Neural progenitor cell (in vitro differentiated cells): Measurements from ENCODE around the gene RPL39. TPM values are rescaled to one million over a fixed set of nuclear protein-coding genes. Genes with fewer than 3 reads are reported as not detected.
"Not testable (repeated sequence)": the region's sequence is repeated elsewhere in the genome, so short reads cannot be mapped to it uniquely, and the experiment has no call there.

Source experiments
- DNase-seq: peaks from one replicate; pipeline ENCODE4 v3.0.0-alpha.2; 2016; ENCODE audit warnings: low spot score
- H2AFZ ChIP-seq: fragments of 200-600 bp; sonication (generic); replicated peaks from 2 replicates; pipeline ENCODE4 v1.6.1; 2016; ENCODE audit warnings: antibody characterized with exemption
- H3F3A ChIP-seq: fragments of 200-600 bp; sonication (generic); 2 replicates; pipeline ENCODE4 v1.6.1; 2016; ENCODE audit warnings: antibody characterized with exemption, low read depth
- H3K27ac ChIP-seq: fragments of 200-600 bp; sonication (generic); 2 replicates; pipeline ENCODE4 v1.5.1; 2016; ENCODE audit warnings: mild to moderate bottlenecking
- H3K27me3 ChIP-seq: fragments of 200-600 bp; sonication (generic); 2 replicates; pipeline ENCODE4 v1.6.1; 2016; ENCODE audit warnings: mild to moderate bottlenecking, moderate library complexity
- H3K36me3 ChIP-seq: fragments of 200-600 bp; sonication (generic); 2 replicates; pipeline ENCODE4 v1.5.1; 2016
- H3K4me1 ChIP-seq: fragments of 200-600 bp; sonication (generic); 2 replicates; pipeline ENCODE4 v1.6.1; 2016; ENCODE audit warnings: mixed run types
- H3K4me2 ChIP-seq: fragments of 200-600 bp; sonication (generic); 2 replicates; pipeline ENCODE4 v1.6.1; 2016
- H3K4me3 ChIP-seq: fragments of 200-600 bp; sonication (generic); 2 replicates; pipeline ENCODE4 v1.5.1; 2016
- H3K79me2 ChIP-seq: fragments of 200-600 bp; sonication (generic); 2 replicates; pipeline ENCODE4 v1.6.1; 2016; ENCODE audit warnings: low read depth
- H3K9ac ChIP-seq: fragments of 200-600 bp; sonication (generic); 2 replicates; pipeline ENCODE4 v1.6.1; 2016
- H3K9me3 ChIP-seq: fragments of 200-600 bp; sonication (generic); 2 replicates; pipeline ENCODE4 v1.5.1; 2016; ENCODE audit warnings: low read depth
- H4K20me1 ChIP-seq: fragments of 200-600 bp; sonication (generic); 2 replicates; pipeline ENCODE4 v1.6.1; 2016; ENCODE audit warnings: low read depth
- H3K27ac Mint-ChIP-seq: 3 replicates; pipeline ENCODE4 v1.8.0; 2021; ENCODE audit warnings: mixed read lengths
- H3K27me3 Mint-ChIP-seq: 2 replicates; pipeline ENCODE4 v1.8.0; 2022; ENCODE audit warnings: low read depth, mild to moderate bottlenecking, inconsistent platforms, moderate library complexity, mixed read lengths; ENCODE audit not compliant: insufficient read depth
- H3K36me3 Mint-ChIP-seq: 3 replicates; pipeline ENCODE4 v1.8.0; 2021; ENCODE audit warnings: mixed read lengths
- H3K4me1 Mint-ChIP-seq: 3 replicates; pipeline ENCODE4 v1.8.0; 2021; ENCODE audit warnings: mixed read lengths
- H3K4me3 Mint-ChIP-seq: 3 replicates; pipeline ENCODE4 v1.8.0; 2021; ENCODE audit warnings: mild to moderate bottlenecking, moderate library complexity, mixed read lengths
- H3K9me3 Mint-ChIP-seq: 3 replicates; pipeline ENCODE4 v1.8.0; 2020; ENCODE audit warnings: mixed read lengths
- EZH2 ChIP-seq: fragments of 200-600 bp; sonication (generic); IDR thresholded peaks from 2 replicates; pipeline ENCODE4 v1.6.1; 2017; ENCODE audit warnings: antibody characterized with exemption, mild to moderate bottlenecking, moderate library complexity
- EZH2phosphoT487 ChIP-seq: fragments of 200-600 bp; sonication (generic); IDR thresholded peaks from 2 replicates; pipeline ENCODE4 v1.6.1; 2017; ENCODE audit warnings: antibody characterized with exemption
- total RNA-seq: library from RNA; depleted of rRNA; stranded (reverse); fragments of >200 nt; gene quantifications from 2 replicates; pipeline ENCODE4 v1.2.3, GENCODE V29; 2015; ENCODE audit warnings: low replicate concordance
- TF ChIP-seq, protein P1 (sequence below): fragments of 200-600 bp; sonication (generic); IDR thresholded peaks from 2 replicates; pipeline ENCODE4 v1.5.1; 2017; ENCODE audit warnings: antibody characterized with exemption, mild to moderate bottlenecking

RPL39 gene
- total RNA-seq, 1 donor from 2014 or later, result 10,337 TPM

DNA sequence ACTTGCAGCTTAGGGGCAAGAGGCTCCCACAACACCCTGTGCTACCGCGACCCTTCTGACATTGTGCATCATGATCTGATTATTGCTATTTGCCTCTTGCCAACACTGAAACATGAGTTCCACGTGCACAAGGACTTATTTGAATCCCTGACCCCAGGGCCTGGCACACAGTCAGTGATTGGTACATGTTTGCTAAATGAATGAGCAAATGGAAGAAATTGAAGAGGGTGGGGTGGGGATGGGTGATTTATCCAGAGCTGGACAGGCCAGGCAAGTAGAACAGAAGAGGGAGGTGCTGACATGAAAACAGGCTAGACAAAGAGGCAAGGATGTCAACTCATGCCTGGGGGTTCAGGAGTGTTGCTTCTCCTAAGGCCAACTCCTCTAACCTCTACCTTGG is 24.9 kb upstream of the RPL39 start:
- Histone ChIP-seq H3K27ac (no peak overlapping the region), H2AFZ (no peak overlapping the region), H3K27me3 (no peaks in the 10 kb centered on the region), H3K9ac (no peak overlapping the region), H3K4me2 (no peak overlapping the region), H3K9me3 (no peaks in the 10 kb centered on the region), H3F3A (no peaks in the 10 kb centered on the region), H3K4me1 (no peaks in the 10 kb centered on the region), H4K20me1 (no peaks in the 10 kb centered on the region), H3K36me3 (no peaks in the 10 kb centered on the region), H3K4me3 (no peak overlapping the region), H3K79me2 (no peaks in the 10 kb centered on the region)
- H3K27ac Mint-ChIP-seq, result no peak overlapping the region
- H3K4me3 Mint-ChIP-seq, result no peak overlapping the region
- peaks cover 18% of the 10 kb centered on the region for H3K9me3 Mint-ChIP-seq
- H3K27me3 Mint-ChIP-seq, result peaks cover 3% of the 10 kb centered on the region
- DNase-seq, result no peak
- H3K4me1 Mint-ChIP-seq, result no peaks in the 10 kb centered on the region
- no peaks in the 10 kb centered on the region for H3K36me3 Mint-ChIP-seq
- TF ChIP-seq, protein P1, sequence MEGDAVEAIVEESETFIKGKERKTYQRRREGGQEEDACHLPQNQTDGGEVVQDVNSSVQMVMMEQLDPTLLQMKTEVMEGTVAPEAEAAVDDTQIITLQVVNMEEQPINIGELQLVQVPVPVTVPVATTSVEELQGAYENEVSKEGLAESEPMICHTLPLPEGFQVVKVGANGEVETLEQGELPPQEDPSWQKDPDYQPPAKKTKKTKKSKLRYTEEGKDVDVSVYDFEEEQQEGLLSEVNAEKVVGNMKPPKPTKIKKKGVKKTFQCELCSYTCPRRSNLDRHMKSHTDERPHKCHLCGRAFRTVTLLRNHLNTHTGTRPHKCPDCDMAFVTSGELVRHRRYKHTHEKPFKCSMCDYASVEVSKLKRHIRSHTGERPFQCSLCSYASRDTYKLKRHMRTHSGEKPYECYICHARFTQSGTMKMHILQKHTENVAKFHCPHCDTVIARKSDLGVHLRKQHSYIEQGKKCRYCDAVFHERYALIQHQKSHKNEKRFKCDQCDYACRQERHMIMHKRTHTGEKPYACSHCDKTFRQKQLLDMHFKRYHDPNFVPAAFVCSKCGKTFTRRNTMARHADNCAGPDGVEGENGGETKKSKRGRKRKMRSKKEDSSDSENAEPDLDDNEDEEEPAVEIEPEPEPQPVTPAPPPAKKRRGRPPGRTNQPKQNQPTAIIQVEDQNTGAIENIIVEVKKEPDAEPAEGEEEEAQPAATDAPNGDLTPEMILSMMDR, result no peak
- TF ChIP-seq EZH2phosphoT487 (no peak), EZH2 (no peak)

DNA sequence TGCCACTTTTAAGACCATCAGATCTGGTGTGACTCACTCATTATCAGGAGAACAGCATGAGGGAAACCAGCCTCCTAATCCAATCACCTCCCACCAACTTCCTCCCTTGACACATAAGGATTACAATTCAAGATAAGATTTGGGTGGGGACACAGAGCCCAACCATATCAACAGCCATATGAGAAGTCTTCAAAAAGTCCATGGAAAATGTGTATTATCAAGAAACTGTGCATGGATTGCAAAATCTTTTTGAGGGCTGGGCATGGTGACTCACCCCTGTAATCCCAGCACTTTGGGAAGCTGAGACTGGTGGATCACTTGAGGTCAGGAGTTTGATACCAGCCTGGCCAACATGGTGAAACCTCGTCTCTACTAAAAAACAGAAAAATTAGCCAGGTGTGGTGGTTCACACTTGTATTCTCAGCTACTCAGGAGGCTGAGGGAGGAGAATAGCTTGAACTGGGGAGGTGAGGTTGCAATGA is 17.8 kb upstream of the RPL39 start:
- H3K4me2 ChIP-seq, result no peak overlapping the region
- no peaks in the 10 kb centered on the region for H3K79me2 ChIP-seq
- no peaks in the 10 kb centered on the region for H3K27me3 ChIP-seq
- Mint-ChIP-seq H3K9me3 (peaks cover 19% of the 10 kb centered on the region), H3K27me3 (no peaks in the 10 kb centered on the region), H3K27ac (no peak overlapping the region), H3K4me1 (no peaks in the 10 kb centered on the region), H3K4me3 (no peak overlapping the region), H3K36me3 (peaks cover 2% of the 10 kb centered on the region)
- no peak overlapping the region for H3K27ac ChIP-seq
- no peaks in the 10 kb centered on the region for H3F3A ChIP-seq
- H3K36me3 ChIP-seq, result no peaks in the 10 kb centered on the region
- TF ChIP-seq EZH2phosphoT487 (no peak), EZH2 (no peak)
- TF ChIP-seq, protein P1, result no peak
- H2AFZ ChIP-seq, result no peak overlapping the region
- H3K4me1 ChIP-seq, result no peaks in the 10 kb centered on the region
- H3K9me3 ChIP-seq, result no peaks in the 10 kb centered on the region
- no peak overlapping the region for H3K4me3 ChIP-seq
- H4K20me1 ChIP-seq, result no peaks in the 10 kb centered on the region
- DNase-seq, result no peak
- H3K9ac ChIP-seq, result no peak overlapping the region

DNA sequence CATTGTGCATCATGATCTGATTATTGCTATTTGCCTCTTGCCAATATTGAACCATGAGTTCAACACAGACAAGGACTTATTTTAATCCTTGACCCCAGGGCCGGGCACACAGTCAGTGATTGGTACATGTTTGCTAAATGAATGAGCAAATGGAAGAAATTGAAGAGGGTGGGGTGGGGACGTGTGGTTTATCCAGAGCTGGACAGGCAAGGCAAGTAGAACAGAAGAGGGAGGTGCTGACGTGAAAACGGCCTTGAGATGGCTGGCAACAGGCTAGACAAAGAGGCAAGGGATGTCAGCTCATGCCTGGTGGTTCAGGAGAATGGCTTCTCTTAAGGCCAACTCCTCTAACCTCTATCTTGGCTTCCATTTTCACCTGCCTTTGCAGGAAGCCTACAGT is 17.0 kb upstream of the RPL39 start:
- not testable (repeated sequence) for H4K20me1 ChIP-seq, H3K36me3 ChIP-seq, H3K4me3 ChIP-seq, H3K27me3 Mint-ChIP-seq, H3K4me3 Mint-ChIP-seq, H2AFZ ChIP-seq, H3K4me1 ChIP-seq, H3K27ac Mint-ChIP-seq, H3K36me3 Mint-ChIP-seq, H3K9ac ChIP-seq, H3K9me3 ChIP-seq, H3K27me3 ChIP-seq, H3K4me2 ChIP-seq, H3K27ac ChIP-seq, H3K4me1 Mint-ChIP-seq, H3F3A ChIP-seq, DNase-seq, H3K79me2 ChIP-seq
- H3K9me3 Mint-ChIP-seq, result peaks cover 16% of the 10 kb centered on the region

DNA sequence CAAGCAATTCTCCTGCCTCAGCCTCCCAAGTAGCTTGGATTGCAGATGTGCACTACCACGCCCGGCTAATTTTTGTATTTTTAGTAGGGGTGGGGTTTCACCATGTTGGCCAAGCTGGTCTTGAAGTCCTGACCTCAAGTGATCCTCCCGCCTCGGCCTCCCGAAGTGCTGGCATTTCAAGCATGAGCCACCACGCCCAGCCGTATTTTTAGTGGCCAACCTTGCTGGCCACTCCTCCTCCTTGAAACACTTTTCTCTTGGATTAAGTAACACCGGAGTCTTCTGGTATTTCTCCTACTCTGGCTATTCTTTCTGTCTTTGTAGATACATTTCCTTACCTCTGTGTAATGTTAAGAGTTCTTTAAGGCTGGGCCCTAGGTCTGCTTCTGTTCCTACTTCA is 11.1 kb upstream of the RPL39 start:
- Histone ChIP-seq H3K79me2 (no peaks in the 10 kb centered on the region), H3K9ac (no peak overlapping the region), H3K36me3 (no peaks in the 10 kb centered on the region), H3K4me2 (no peak overlapping the region), H3K27ac (no peak overlapping the region), H3K4me3 (no peak overlapping the region), H3K4me1 (no peaks in the 10 kb centered on the region), H3K9me3 (no peaks in the 10 kb centered on the region), H4K20me1 (no peaks in the 10 kb centered on the region), H3F3A (no peaks in the 10 kb centered on the region), H2AFZ (no peak overlapping the region), H3K27me3 (no peaks in the 10 kb centered on the region)
- H3K27me3 Mint-ChIP-seq, result peaks cover 5% of the 10 kb centered on the region
- peaks cover 2% of the 10 kb centered on the region for H3K36me3 Mint-ChIP-seq
- no peak overlapping the region for H3K4me3 Mint-ChIP-seq
- DNase-seq, result no peak
- TF ChIP-seq EZH2, result no peak
- TF ChIP-seq EZH2phosphoT487, result no peak
- TF ChIP-seq, protein P1, result no peak
- no peaks in the 10 kb centered on the region for H3K4me1 Mint-ChIP-seq
- H3K9me3 Mint-ChIP-seq, result peaks cover 16% of the 10 kb centered on the region
- no peak overlapping the region for H3K27ac Mint-ChIP-seq
